ENCODE measurements around the gene MIB2. TPM values are rescaled to one million over a fixed set of nuclear protein-coding genes. Genes with fewer than 3 reads are reported as not detected.
A peak's percentile ranks its signal among the peaks of the same experiment; 100 is the strongest.
"Not testable (repeated sequence)": the region's sequence is repeated elsewhere in the genome, so short reads cannot be mapped to it uniquely, and the experiment has no call there.

Gene MIB2
- total RNA-seq, 4 donors from 2014 or later, result 94.2 to 346 (median 224) TPM

GRCh38 chr1:1640711-1641461 is 25.6 kb downstream of the MIB2 start:
- in situ Hi-C loops (cut with MboI; ENCODE audit: low pct_ligation_motif_present in 1 of 4, low pct_unique_long_range_greater_than_20kb in 1 of 4, low sequenced_read_pairs in 3 of 4); H3K4me1 ChIP-seq; H3K4me3 ChIP-seq; H3K27ac ChIP-seq; H3K27me3 ChIP-seq; H3K9me3 ChIP-seq; intact Hi-C loops (cut with DNase I; ENCODE audit: low total_unique reads); DNase-seq: not testable (repeated sequence)
- WGBS, 2 donors (ENCODE audit: low coverage in 1 of 2), result 91 to 95% methylated on average over 6 to 16 of the region's 38 CpGs
- H3K36me3 ChIP-seq, result peaks cover 0 to 20% (median 3%) of the 10 kb centered on the region in 4 donors

GRCh38 chr1:1646326-1646725 is 31.0 kb downstream of the MIB2 start:
- DNase-seq; H3K9me3 ChIP-seq; H3K27ac ChIP-seq; intact Hi-C loops (cut with DNase I; ENCODE audit: low total_unique reads); in situ Hi-C loops (cut with MboI; ENCODE audit: low pct_ligation_motif_present in 1 of 4, low pct_unique_long_range_greater_than_20kb in 1 of 4, low sequenced_read_pairs in 3 of 4); H3K27me3 ChIP-seq; H3K4me3 ChIP-seq: not testable (repeated sequence)
- Histone ChIP-seq H3K36me3 (peaks cover 0 to 22% (median 2%) of the 10 kb centered on the region in 4 donors), H3K4me1 (peaks cover 0 to 20% (median 18%) of the 10 kb centered on the region in 4 donors)
- 58 to 81% methylated on average over 1 to 5 of the region's 5 CpGs for WGBS, 2 donors (ENCODE audit: low coverage in 1 of 2)

GRCh38 chr1:1647567-1648241 is 32.4 kb downstream of the MIB2 start:
- peaks cover 0 to 20% (median 18%) of the 10 kb centered on the region in 4 donors for H3K4me1 ChIP-seq
- intact Hi-C loops (cut with DNase I; ENCODE audit: low total_unique reads); H3K9me3 ChIP-seq; H3K4me3 ChIP-seq; H3K27me3 ChIP-seq; in situ Hi-C loops (cut with MboI; ENCODE audit: low pct_ligation_motif_present in 1 of 4, low pct_unique_long_range_greater_than_20kb in 1 of 4, low sequenced_read_pairs in 3 of 4): not testable (repeated sequence)
- H3K27ac ChIP-seq, result peak overlapping the region; percentile 70 to 85 (median 80)
- 46 to 77% methylated on average over 8 to 17 of the region's 17 CpGs for WGBS, 2 donors (ENCODE audit: low coverage in 1 of 2)
- peak; percentile 47 for DNase-seq
- H3K36me3 ChIP-seq, result peaks cover 0 to 32% (median 11%) of the 10 kb centered on the region in 4 donors

- Histone ChIP-seq H3K36me3 (peaks cover 0 to 32% (median 14%) of the 10 kb centered on the region in 4 donors), H3K27ac (peak overlapping the region; percentile 70 to 85 (median 80)), H3K4me1 (peaks cover 0 to 20% (median 18%) of the 10 kb centered on the region in 4 donors)
- WGBS, 2 donors (ENCODE audit: low coverage in 1 of 2), result 54 to 74% methylated on average over 3 to 11 of the region's 11 CpGs
- H3K27me3 ChIP-seq; H3K4me3 ChIP-seq; in situ Hi-C loops (cut with MboI; ENCODE audit: low pct_ligation_motif_present in 1 of 4, low pct_unique_long_range_greater_than_20kb in 1 of 4, low sequenced_read_pairs in 3 of 4); intact Hi-C loops (cut with DNase I; ENCODE audit: low total_unique reads); H3K9me3 ChIP-seq: not testable (repeated sequence)
- peak; percentile 92 for DNase-seq
- TF ChIP-seq EP300 (IDR thresholded peaks at IDR 0.05; ENCODE audit: low read depth) (peak; percentile 7), POLR2AphosphoS5 (IDR thresholded peaks at IDR 0.05) (peak; percentile 32 to 80 (median 75)), POLR2A (IDR thresholded peaks at IDR 0.05) (peak; percentile 61)
Measured at GRCh38 chr1:1648265-1648664, 33.0 kb downstream of the MIB2 start.

GRCh38 chr1:1658583-1659549 is 43.6 kb downstream of the MIB2 start, which contains the start of gene CDK11B:
Gene CDK11B, minus strand, starts transcription at chr1:1659004. Its CDS starts 1,519 bp downstream, at chr1:1657485.
- peaks cover 0 to 22% (median 10%) of the 10 kb centered on the region in 4 donors for H3K36me3 ChIP-seq

GRCh38 chr1:1662392-1662791 is 47.1 kb downstream of the MIB2 start:
- H3K27me3 ChIP-seq; DNase-seq; in situ Hi-C loops (cut with MboI; ENCODE audit: low pct_ligation_motif_present in 1 of 4, low pct_unique_long_range_greater_than_20kb in 1 of 4, low sequenced_read_pairs in 3 of 4); H3K4me3 ChIP-seq; H3K9me3 ChIP-seq; intact Hi-C loops (cut with DNase I; ENCODE audit: low total_unique reads): not testable (repeated sequence)
- Histone ChIP-seq H3K36me3 (peaks cover 0 to 20% (median 9%) of the 10 kb centered on the region in 4 donors), H3K4me1 (peaks cover 3 to 14% (median 6%) of the 10 kb centered on the region in 4 donors), H3K27ac (peak overlapping the region; percentile 49 to 73 (median 58))
- WGBS, 2 donors (ENCODE audit: low coverage in 1 of 2), result 74% methylated on average over 8 of the region's 9 CpGs; no CpG with 5 or more reads in 1 of the 2 donors

More at GRCh38 chr1:1658583-1659549, 43.6 kb downstream of the MIB2 start, which contains the start of gene CDK11B:
- peak; percentile 78 to 80 (median 80) for TF ChIP-seq POLR2AphosphoS5 (IDR thresholded peaks at IDR 0.05)
- peak; percentile 74 for TF ChIP-seq POLR2A (IDR thresholded peaks at IDR 0.05)
- peak; percentile 20 to 58 (median 38) for TF ChIP-seq CTCF (IDR thresholded peaks at IDR 0.05)
- intact Hi-C loops (cut with DNase I; ENCODE audit: low total_unique reads); H3K27me3 ChIP-seq; H3K9me3 ChIP-seq: not testable (repeated sequence)
- 0 to 20% methylated on average over 2 to 9 of the region's 96 CpGs for WGBS, 2 donors (ENCODE audit: low coverage in 1 of 2)
- Histone ChIP-seq H3K4me1 (peaks cover 3 to 36% (median 22%) of the 10 kb centered on the region in 4 donors), H3K4me3 (peak within 1 kb of the TSS; percentile 59 to 82 (median 70)), H3K27ac (peak within 1 kb of the TSS; percentile 95 to 100 (median 98))
- peak; percentile 95 for DNase-seq
- in situ Hi-C loops (cut with MboI; ENCODE audit: low pct_ligation_motif_present in 1 of 4, low pct_unique_long_range_greater_than_20kb in 1 of 4, low sequenced_read_pairs in 3 of 4), result loop anchor here in 1 of 4 donors (5.0 kb wide), 1 partner anchor 63 kb away; the partner anchor contains the start of gene CDK11A

GRCh38 chr1:1662830-1663560 is 47.7 kb downstream of the MIB2 start:
- H3K4me3 ChIP-seq; H3K27me3 ChIP-seq; intact Hi-C loops (cut with DNase I; ENCODE audit: low total_unique reads); in situ Hi-C loops (cut with MboI; ENCODE audit: low pct_ligation_motif_present in 1 of 4, low pct_unique_long_range_greater_than_20kb in 1 of 4, low sequenced_read_pairs in 3 of 4); H3K9me3 ChIP-seq; DNase-seq: not testable (repeated sequence)
- H3K36me3 ChIP-seq, result peaks cover 0 to 20% (median 9%) of the 10 kb centered on the region in 4 donors
- H3K27ac ChIP-seq, result peak overlapping the region; percentile 49 to 73 (median 58)
- H3K4me1 ChIP-seq, result peaks cover 3 to 11% (median 6%) of the 10 kb centered on the region in 4 donors
- WGBS, 2 donors (ENCODE audit: low coverage in 1 of 2), result 67% methylated on average over 15 of the region's 15 CpGs; no CpG with 5 or more reads in 1 of the 2 donors

Measured in transverse colon (tissue), 4 donors.